K562 (cell line): ENCODE data around the gene HEPACAM. TPM values are rescaled to one million over a fixed set of nuclear protein-coding genes. Genes with fewer than 3 reads are reported as not detected.

Experiments
- ATAC-seq: fragments of 200-7000 bp; cut with Tn5 transposase; 3 replicates; pipeline ENCODE4 v1.9.1; 2020; ENCODE audit warnings: moderate library complexity
- BruUV-seq: library from RNA; stranded (reverse); fragments of 400-500 nt; replicated peaks from 2 replicates; lab custom pipeline; 2021; lab: Mats Ljungman, UMichigan
- CTCF ChIA-PET: fragments of 300-600 bp; formaldehyde crosslinking; extraction: SDS; loops from one replicate; lab custom pipeline; 2021; ENCODE audit warnings: low intra/inter-chr PET ratio; lab: Yijun Ruan, JAX
- POLR2A ChIA-PET: fragments of 300-600, 350-650 bp; sonication (Branson Sonifier 250); formaldehyde crosslinking; extraction: SDS; loops from one replicate; lab custom pipeline; 2021; ENCODE audit warnings: antibody characterized with exemption, inconsistent platforms; lab: Yijun Ruan, JAX
- DNase-seq, 4 experiments: peaks; one replicate each; pipeline versions ENCODE4 v3.0.0 to v3.0.0-alpha.2; 2011 to 2018; ENCODE audit warnings: low spot score in 3 of 4, mixed read lengths in 3 of 4; ENCODE audit errors: extremely low read depth in 1 of 4
- FAIRE-seq: peaks from 2 replicates; lab custom pipeline; 2011; peaks lifted over from hg19 to GRCh38; lab: Jason Lieb, UNC
- H2AFZ ChIP-seq: 2 replicates; pipeline ENCODE4 v1.6.0; 2011; ENCODE audit warnings: low read depth, low read length, control low read depth, inconsistent platforms
- H3K27ac ChIP-seq: fragments of 200-600 bp; 3 replicates; pipeline ENCODE4 v1.8.0; 2011; ENCODE audit warnings: low read depth, mild to moderate bottlenecking, control low read depth, inconsistent platforms, low read length, moderate library complexity, mixed read lengths; ENCODE audit errors: extremely low read depth
- H3K27me3 ChIP-seq, 2 experiments: fragments of 300-600 bp in 1 of 2; 2 replicates in 1 of 2; 3 replicates in 1 of 2; pipeline versions ENCODE4 v1.6.0 to v1.8.0; 2011; ENCODE audit warnings: inconsistent platforms in 2 of 2, low read length in 2 of 2, mild to moderate bottlenecking in 1 of 2, mixed read lengths in 1 of 2, moderate library complexity in 1 of 2; ENCODE audit not compliant: control insufficient read depth in 2 of 2, insufficient read depth in 2 of 2
- H3K36me3 ChIP-seq: fragments of 300-600 bp; 3 replicates; pipeline ENCODE4 v1.8.0; 2011; ENCODE audit warnings: mild to moderate bottlenecking, low read length, inconsistent platforms; ENCODE audit not compliant: control insufficient read depth, insufficient read depth
- H3K4me1 ChIP-seq, 2 experiments: fragments of 200-600 bp in 1 of 2; replicated peaks in 1 of 2; 2 replicates in 1 of 2; 3 replicates in 1 of 2; pipeline versions ENCODE4 v1.5.1 to v1.8.0; 2011; ENCODE audit warnings: inconsistent platforms in 2 of 2, low read length in 2 of 2, mild to moderate bottlenecking in 1 of 2, mixed read lengths in 1 of 2, moderate library complexity in 1 of 2; ENCODE audit not compliant: control insufficient read depth in 2 of 2, insufficient read depth in 2 of 2
- H3K4me2 ChIP-seq: 2 replicates; pipeline ENCODE4 v1.6.1; 2011; ENCODE audit warnings: low read length, control low read depth, inconsistent platforms, mixed read lengths; ENCODE audit not compliant: insufficient read depth
- H3K4me3 ChIP-seq: fragments of 200-600 bp; sonication (generic), shearing (Covaris generic); 2 replicates; pipeline ENCODE4 v1.5.1; 2016; ENCODE audit warnings: control low read depth, inconsistent platforms
- H3K79me2 ChIP-seq: fragments of 200-600 bp; 3 replicates; pipeline ENCODE4 v1.8.0; 2011; ENCODE audit warnings: low read length, inconsistent platforms; ENCODE audit not compliant: control insufficient read depth, insufficient read depth
- H3K9ac ChIP-seq, 2 experiments: 2 replicates each; pipeline versions ENCODE4 v1.6.0 to v1.6.1; 2011; ENCODE audit warnings: low read depth in 2 of 2, low read length in 2 of 2, control low read depth in 1 of 2, inconsistent platforms in 1 of 2, mild to moderate bottlenecking in 1 of 2, mixed read lengths in 1 of 2; ENCODE audit not compliant: insufficient read depth in 1 of 2
- H3K9me1 ChIP-seq: one replicate; pipeline ENCODE4 v1.6.0; 2011; ENCODE audit warnings: inconsistent platforms, mild to moderate bottlenecking, low read length, moderate library complexity; ENCODE audit not compliant: control insufficient read depth, insufficient read depth
- H3K9me3 ChIP-seq: replicated peaks from 2 replicates; pipeline ENCODE4 v1.5.1; 2011; ENCODE audit warnings: low read depth, low read length, inconsistent platforms; ENCODE audit not compliant: control insufficient read depth, insufficient read depth
- H4K20me1 ChIP-seq: replicated peaks from 2 replicates; pipeline ENCODE4 v1.6.1; 2011; ENCODE audit warnings: low read length, inconsistent platforms, mixed read lengths; ENCODE audit not compliant: control insufficient read depth, insufficient read depth
- ARID3B ChIP-seq: fragments of 250-450 bp; sonication (Bioruptor Pico); IDR thresholded peaks from 2 replicates; pipeline ENCODE4 v1.4.0; 2020; ENCODE audit warnings: borderline replicate concordance
- ATF3 ChIP-seq, 2 experiments: fragments of 450-650 bp in 1 of 2; sonication (generic) in 1 of 2; formaldehyde crosslinking in 1 of 2; IDR thresholded peaks in 1 of 2; conservative IDR thresholded peaks in 1 of 2; 2 replicates each; pipeline versions ENCODE4 v1.6.1 to v1.8.1; 2016 to 2023; ENCODE audit warnings: mild to moderate bottlenecking in 2 of 2, moderate library complexity in 2 of 2, inconsistent platforms in 1 of 2, missing genetic modification reagents in 1 of 2
- FOSL1 ChIP-seq: fragments of 200-800 bp; sonication (Bioruptor generic); conservative IDR thresholded peaks from 2 replicates; pipeline ENCODE4 v1.6.1; 2016; ENCODE audit warnings: missing genetic modification characterization, missing compliant biosample characterization
- JUND ChIP-seq, 2 experiments: IDR thresholded peaks; 2 replicates in 1 of 2; 3 replicates in 1 of 2; pipeline ENCODE4 v1.6.1; 2011; ENCODE audit warnings: borderline replicate concordance in 2 of 2, low read depth in 2 of 2, low read length in 2 of 2, improper control_type of control experiment in 1 of 2, missing biosample characterization in 1 of 2, missing genetic modification characterization in 1 of 2, missing genetic modification reagents in 1 of 2
- KLF1 ChIP-seq: fragments of 450-650 bp; IDR thresholded peaks from 2 replicates; pipeline ENCODE4 v1.6.1; 2016; ENCODE audit warnings: missing genetic modification characterization, missing compliant biosample characterization
- ZBTB17 ChIP-seq: fragments of 450-650 bp; formaldehyde crosslinking; IDR thresholded peaks from 2 replicates; pipeline ENCODE4 v1.4.0; 2020; ENCODE audit warnings: mild to moderate bottlenecking
- WGBS: fragments of 100-300 bp; shearing (Covaris generic); methylation state at CpG from one replicate; pipeline ENCODE4 v1.1.6; 2016; ENCODE audit warnings: low coverage, mixed read lengths; ENCODE audit not compliant: insufficient coverage; ENCODE audit errors: missing lambda C conversion rate; 5-methylcytosine and 5-hydroxymethylcytosine counted together
- in situ Hi-C: fragments of 300-500 bp; cut with MboI; formaldehyde crosslinking; loops from 4 replicates; pipeline ENCODE4 v1.15.0; 2018; ENCODE audit warnings: inconsistent platforms, mixed read lengths
- intact Hi-C: fragments of 100-400 bp; cut with micrococcal nuclease; formaldehyde crosslinking; loops from 2 replicates; pipeline ENCODE4 v1.14.2; 2022
- polyA plus RNA-seq, 8 experiments: library from polyadenylated mRNA; depleted of rRNA in 4 of 8; stranded (reverse) in 5 of 8; unstranded in 3 of 8; fragments of >200 nt; fragmentation: Nextera tagmentation in 2 of 8; fragmentation: Illumina TruSeq in 1 of 8; extraction: Ambion mirVana in 2 of 8; extraction: Trizol in 1 of 8; gene quantifications; 2 replicates each; pipeline versions ENCODE4 v1.2.1 to v1.2.3, GENCODE V29; 2011 to 2014; ENCODE audit warnings: inconsistent platforms in 1 of 8, missing spikeins in 1 of 8
- total RNA-seq, 7 experiments: library from RNA; depleted of rRNA in 6 of 7; stranded (reverse); fragments of >200 nt in 6 of 7; fragmentation: Illumina TruSeq in 2 of 7; extraction: Trizol in 2 of 7; gene quantifications; 2 replicates each; pipeline versions ENCODE4 v1.2.1 to v1.2.3, GENCODE V29; 2011 to 2021; ENCODE audit warnings: low replicate concordance in 1 of 7

HEPACAM gene
- total and polyA plus RNA-seq, 9 of the 15 experiments (the other 6 are each of a cell fraction or from before 2014, with no cell fraction given), result not detected

- no peaks in the 10 kb centered on the region for H3K36me3 ChIP-seq
- no peak overlapping the region for H3K9ac ChIP-seq
- H3K9me3 ChIP-seq, result no peaks in the 10 kb centered on the region
- H3K27ac ChIP-seq, result no peak overlapping the region
- intact Hi-C loops, result no loop called here
- no peak overlapping the region for H3K4me2 ChIP-seq
- ATAC-seq, result no peak
- H3K4me1 ChIP-seq, result no peaks in the 10 kb centered on the region
- H3K9me1 ChIP-seq, result no peaks in the 10 kb centered on the region
- POLR2A ChIA-PET, result no interaction called here
- no peak for FAIRE-seq
- no peaks in the 10 kb centered on the region for H3K79me2 ChIP-seq
- CTCF ChIA-PET, result no interaction called here
- BruUV-seq, result no TSS peak
- TF ChIP-seq KLF1 (tag) (no peak), ARID3B (CRISPR knock-in tag) (no peak)
- TF ChIP-seq, all 486 proteins: peak for 0
- Histone ChIP-seq H3K27me3 (peaks cover 4 to 12% of the 10 kb centered on the region in 2 experiments; a peak in 3 of 5 replicates), H4K20me1 (no peaks in the 10 kb centered on the region), H3K4me3 (no peak overlapping the region), H2AFZ (no peak overlapping the region)
- in situ Hi-C loops, result no loop called here
- 11% methylated on average over 1 of the region's 1 CpG for WGBS
- DNase-seq, result no peak
Measured at GRCh38 chr11:124902616-124903015, 33.2 kb downstream of the HEPACAM start.

- Histone ChIP-seq H3K79me2 (no peaks in the 10 kb centered on the region), H3K9ac (no peak overlapping the region), H4K20me1 (0 out of 2 replicates have a peak, but pooled peaks cover 4% of the 10 kb centered on the region), H3K27me3 (peaks cover 7 to 31% of the 10 kb centered on the region in 2 experiments; a peak in 4 of 5 replicates), H3K9me1 (no peaks in the 10 kb centered on the region), H3K4me1 (no peaks in the 10 kb centered on the region), H2AFZ (no peak overlapping the region), H3K4me3 (no peak overlapping the region), H3K27ac (no peak overlapping the region), H3K36me3 (no peaks in the 10 kb centered on the region), H3K4me2 (no peak overlapping the region), H3K9me3 (no peaks in the 10 kb centered on the region)
- ChIA-PET POLR2A (no interaction called here), CTCF (no interaction called here)
- intact Hi-C loops, result no loop called here
- in situ Hi-C loops, result no loop called here
- no TSS peak for BruUV-seq
- no peak for FAIRE-seq
- 3% methylated on average over 5 of the region's 5 CpGs for WGBS
- TF ChIP-seq JUND (IDR thresholded peaks at IDR 0.05; ENCODE audit: borderline replicate concordance, low read depth, low read length) (0 out of 2 replicates have a peak, but pooled peaks have one; percentile 21), JUND (tag; IDR thresholded peaks at IDR 0.05; ENCODE audit: borderline replicate concordance, low read depth, low read length) (no peak), ATF3 (IDR thresholded peaks at IDR 0.05) (0 out of 2 replicates have a peak, but pooled peaks have one; percentile 20), ATF3 (CRISPR knock-in tag; conservative IDR thresholded peaks at IDR 0.05) (no peak), FOSL1 (tag) (peak; percentile 52), ZBTB17 (CRISPR knock-in tag) (no peak)
- DNase-seq, result no peak
- ATAC-seq, result no peak
Measured at GRCh38 chr11:124900464-124900863, 35.4 kb downstream of the HEPACAM start.
